ENCODE data around the gene PSD2.

PSD2 gene

DNA sequence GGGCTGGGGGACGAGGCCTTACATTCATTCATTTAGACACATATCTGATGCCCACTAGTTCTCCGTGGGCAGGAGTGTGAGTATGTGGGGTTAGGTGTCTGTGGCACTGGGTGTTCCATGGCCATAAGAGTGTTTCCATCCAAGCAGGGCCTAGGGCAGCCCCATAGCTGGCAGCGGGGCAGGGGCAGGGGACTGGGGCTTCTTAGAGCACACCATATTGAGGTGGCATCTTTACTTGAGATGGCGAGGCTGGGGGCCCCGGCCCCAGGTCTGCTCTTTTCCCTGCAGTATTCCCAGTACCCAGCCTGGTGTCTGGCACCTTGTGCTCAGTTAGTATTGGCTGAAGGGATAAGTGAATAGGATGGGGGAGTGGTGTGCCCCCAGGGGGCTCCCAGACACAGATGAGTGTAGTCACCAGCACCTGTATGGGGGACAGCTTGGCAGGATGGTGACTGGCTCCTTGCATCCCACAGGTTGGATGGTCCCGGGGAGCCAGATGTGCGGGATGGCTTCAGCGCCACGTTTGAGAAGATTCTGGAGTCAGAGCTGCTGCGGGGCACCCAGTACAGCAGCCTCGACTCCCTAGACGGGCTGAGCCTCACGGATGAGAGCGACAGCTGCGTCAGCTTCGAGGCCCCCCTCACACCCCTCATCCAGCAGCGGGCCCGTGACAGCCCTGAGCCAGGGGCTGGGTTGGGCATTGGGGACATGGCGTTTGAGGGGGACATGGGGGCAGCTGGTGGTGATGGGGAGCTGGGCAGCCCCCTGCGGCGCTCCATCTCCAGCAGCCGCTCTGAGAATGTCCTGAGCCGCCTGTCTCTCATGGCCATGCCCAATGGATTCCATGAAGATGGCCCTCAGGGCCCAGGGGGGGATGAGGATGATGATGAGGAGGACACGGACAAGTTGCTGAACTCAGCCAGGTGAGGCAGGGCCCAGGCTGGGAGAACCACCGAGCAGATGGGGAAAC lies 17.5 kb downstream of the PSD2 start:
- DNase-seq, result no peak

- DNase-seq, result no peak
Measured at GRCh38 chr5:139814191-139814601, 18.6 kb downstream of the PSD2 start.

GRCh38 chr5:139814704-139815280 lies 19.2 kb downstream of the PSD2 start:
- no peak for DNase-seq

- no peak for DNase-seq
Measured at GRCh38 chr5:139816566-139816965, 21.0 kb downstream of the PSD2 start.

DNA sequence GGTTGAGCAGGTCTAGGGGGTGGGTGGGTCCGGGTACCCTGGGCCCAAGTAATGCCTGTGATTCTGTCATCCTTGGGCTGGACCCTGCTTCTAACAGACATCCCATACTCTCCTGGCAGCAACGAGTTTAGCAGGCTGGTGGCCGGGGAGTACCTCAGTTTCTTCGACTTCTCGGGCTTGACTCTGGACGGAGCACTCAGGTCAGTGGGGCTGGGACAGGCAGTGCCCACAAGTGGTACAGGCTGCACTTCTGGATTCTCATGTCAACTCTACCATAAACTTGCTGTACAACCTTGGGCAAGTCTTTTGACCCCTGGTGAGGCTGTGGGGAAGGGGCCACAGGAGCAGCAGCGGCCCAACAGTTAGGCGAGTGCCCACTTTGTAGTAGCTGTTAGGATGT lies 21.8 kb downstream of the PSD2 start:
- no peak for DNase-seq

- DNase-seq, result no peak
Measured at GRCh38 chr5:139817970-139818369, 22.4 kb downstream of the PSD2 start.

GRCh38 chr5:139820130-139820529 lies 24.5 kb downstream of the PSD2 start:
- DNase-seq, result no peak

GRCh38 chr5:139820606-139821005 lies 25.0 kb downstream of the PSD2 start:
- no peak for DNase-seq

GRCh38 chr5:139821806-139822552 lies 26.4 kb downstream of the PSD2 start:
- no peak for DNase-seq

GRCh38 chr5:139822553-139823425 lies 27.2 kb downstream of the PSD2 start:
- DNase-seq, result no peak

DNA sequence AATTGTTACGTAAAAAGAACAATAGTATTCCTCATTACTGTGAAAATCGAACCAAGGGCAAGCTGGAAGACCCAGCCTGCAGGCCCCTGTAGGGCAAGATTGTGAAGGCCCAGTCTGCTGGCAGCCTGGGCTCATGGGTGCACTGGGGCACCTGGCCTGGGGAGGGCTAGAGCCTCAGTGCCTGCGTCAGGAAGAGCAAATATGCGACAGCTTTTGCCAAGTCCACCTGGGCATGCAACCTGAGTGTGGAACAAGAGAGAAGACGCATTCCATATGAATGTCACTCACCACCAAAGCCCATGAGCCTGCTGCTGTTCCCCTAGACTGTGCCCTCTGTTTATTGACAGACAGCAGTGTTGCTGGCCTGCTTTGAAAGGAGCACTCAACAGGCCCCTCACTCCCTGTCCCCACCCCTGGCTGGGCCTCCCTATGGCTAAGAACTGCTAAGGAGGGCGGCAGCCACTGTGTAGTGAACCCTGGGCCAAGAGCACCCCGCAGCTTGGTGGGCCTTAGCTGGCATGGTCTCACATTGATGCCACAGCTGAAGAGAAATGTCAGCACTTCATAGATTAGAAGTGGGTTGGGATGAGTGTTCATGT lies 28.2 kb downstream of the PSD2 start:
- DNase-seq, result no peak

- DNase-seq, result no peak
Measured at GRCh38 chr5:139825690-139826089, 30.1 kb downstream of the PSD2 start.

GRCh38 chr5:139828207-139828895 lies 32.7 kb downstream of the PSD2 start:
- no peak for DNase-seq

DNA sequence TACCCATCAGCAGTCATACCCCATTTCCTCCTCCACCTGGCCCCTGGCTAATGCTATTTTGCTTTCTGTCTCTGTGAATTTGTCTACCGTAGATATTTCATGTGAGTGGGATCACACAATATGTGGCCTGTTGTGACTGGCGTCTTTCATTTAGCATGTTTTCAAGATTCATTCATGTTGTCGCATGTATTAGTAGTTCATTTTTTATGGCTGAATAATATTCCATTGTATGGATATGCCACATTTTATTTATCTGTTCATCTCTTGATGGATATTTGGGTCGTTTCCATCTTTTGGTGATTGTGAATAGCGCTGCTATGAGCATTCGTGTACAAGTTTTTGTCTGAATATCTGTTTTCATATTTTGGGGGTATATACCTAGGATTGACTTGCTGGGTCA lies 33.9 kb downstream of the PSD2 start:
- DNase-seq, result no peak

DNA sequence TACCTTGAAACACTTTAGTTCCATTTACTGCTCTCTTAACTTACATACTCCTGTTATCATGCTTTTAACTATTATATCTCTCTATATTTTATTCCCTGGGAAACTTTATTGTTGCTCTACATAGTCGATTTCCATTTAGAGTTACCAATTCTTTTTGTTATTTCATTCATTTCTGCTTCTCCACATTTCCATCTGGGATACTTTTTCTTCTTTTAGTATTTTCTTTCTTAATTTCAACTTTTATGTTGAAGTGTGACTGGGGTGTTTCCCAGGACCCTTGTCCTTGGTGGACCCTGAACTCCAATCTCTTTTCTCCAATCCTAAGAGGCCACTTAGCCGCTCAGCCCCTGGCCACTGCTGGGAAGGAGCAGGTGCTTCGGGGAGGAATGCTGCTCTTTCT lies 36.0 kb downstream of the PSD2 start:
- no peak for DNase-seq

GRCh38 chr5:139833525-139833924 lies 37.9 kb downstream of the PSD2 start:
- no peak for DNase-seq

DNA sequence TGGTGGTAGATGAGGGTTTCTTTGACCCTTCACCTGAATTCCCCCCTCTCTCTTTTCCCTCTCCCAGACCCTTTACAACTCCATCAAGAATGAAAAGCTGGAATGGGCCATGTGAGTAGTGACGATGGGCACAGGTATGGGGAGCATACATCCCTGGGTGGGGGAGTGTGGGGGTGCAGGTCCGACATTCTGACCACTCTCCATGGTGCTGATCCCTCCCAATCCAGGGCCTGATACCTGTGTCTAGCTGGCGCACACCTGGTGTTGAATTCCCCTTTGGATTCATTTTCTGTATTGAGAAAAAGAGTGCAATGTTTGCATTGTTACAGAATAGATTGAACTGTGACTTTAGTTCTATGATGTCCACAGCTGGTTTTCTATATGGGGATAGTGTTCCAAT lies 40.0 kb downstream of the PSD2 start:
- DNase-seq, result no peak

DNA sequence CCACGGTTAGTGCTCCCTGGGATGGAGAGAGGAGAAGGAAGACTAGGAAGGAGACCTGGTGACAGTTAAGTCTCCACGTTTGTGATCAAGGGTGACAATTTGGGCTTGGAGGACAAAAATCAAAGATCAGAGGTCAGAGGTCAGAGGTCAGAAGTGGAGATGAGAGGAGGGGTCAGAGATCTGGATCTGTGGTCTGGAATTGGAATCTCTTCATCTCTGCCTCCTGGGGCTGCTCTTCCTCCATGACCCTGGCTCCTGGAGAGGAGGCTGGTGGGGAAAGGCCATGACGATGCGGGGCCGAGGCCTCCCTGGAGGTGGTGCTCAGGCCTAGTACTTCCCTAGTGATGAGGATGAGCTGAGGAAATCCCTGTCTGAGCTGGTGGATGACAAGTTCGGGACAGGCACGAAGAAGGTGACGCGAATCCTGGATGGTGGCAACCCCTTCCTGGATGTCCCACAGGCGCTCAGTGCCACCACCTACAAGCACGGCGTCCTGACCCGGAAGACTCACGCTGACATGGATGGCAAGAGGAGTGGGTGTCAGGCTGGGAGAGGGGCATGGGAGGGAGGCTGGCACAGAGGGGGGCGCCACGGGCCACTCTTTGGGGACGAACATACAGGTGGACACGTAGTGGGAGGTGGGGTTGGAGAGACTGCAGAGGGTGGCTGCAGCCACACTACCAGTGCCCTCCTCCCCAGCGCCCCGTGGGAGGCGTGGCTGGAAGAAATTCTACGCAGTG lies 41.0 kb downstream of the PSD2 start:
- DNase-seq, result no peak

DNA sequence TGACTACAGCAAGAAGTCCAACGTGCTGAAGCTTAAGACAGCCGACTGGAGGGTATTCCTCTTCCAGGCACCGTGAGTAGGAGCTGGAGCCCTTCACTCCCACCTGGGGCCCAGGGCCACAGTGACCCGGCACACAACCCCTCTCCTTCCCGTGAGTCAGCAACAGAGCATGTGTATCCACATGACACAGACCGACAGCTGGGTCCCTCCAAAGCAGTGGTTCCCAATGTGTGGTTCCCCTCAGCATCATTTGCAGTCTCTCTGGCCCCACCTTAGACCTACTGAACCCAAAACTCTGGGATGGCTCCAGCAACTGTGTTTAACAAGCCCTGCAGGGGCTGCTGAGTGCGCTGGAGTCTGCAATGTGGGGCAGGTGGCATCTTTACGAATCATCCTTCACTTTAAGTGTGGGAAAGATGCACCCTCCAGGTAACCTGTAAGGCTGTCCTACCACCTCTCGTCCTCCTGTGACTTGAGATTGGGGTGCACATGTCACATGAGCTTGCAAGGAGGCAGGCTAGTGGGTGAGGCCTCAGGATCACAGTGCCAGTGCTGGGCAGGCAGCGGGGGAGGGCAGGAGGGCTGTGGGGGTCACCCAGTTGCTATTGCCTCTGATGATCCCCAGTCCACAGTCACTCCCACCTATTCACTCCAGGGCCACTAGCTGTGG lies 42.2 kb downstream of the PSD2 start:
- no peak for DNase-seq
